Measurements from ENCODE around the gene LBHD2. TPM values are rescaled to one million over a fixed set of nuclear protein-coding genes. Genes with fewer than 3 reads are reported as not detected.

The LBHD2 gene
- total RNA-seq, 1 experiment from 2014 or later, result not detected

DNA sequence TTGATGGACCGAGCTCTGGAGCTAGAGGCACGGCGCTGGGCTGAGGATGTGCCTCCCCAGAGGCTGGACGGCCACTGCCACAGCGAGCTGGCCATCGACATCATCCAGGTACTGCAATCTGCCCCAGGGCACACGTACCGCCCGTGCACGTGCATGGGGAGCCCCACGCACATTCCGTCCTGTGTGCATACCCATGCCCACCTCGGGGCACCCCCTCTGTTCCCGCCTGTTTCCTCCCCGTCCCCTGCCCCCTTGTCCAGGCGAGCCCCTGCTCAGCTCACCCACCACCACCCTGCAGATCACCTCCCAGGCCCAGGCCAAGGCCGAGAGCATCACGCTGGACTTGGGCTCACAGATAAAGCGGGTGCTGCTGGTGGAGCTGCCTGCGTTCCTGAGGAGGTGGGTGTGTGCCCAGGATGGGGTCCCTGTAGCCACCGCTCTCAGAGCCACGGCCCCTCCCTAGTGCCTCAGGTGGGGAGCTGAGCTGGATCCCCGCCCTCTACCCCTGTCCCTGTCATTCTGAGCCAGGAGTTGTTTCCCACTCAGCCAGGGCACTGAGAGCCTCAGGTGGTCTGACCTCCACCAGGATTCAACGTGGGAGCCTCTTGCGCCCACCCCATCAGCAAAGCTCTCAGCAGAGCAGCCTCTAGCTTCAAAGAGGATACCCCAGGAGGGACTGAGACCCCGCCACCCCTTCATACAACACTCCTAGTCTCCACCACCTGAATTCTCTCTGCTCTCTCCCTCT, 46.2 kb downstream of the LBHD2 start:
- DNase-seq (ENCODE audit: low read depth), result no peak

DNA sequence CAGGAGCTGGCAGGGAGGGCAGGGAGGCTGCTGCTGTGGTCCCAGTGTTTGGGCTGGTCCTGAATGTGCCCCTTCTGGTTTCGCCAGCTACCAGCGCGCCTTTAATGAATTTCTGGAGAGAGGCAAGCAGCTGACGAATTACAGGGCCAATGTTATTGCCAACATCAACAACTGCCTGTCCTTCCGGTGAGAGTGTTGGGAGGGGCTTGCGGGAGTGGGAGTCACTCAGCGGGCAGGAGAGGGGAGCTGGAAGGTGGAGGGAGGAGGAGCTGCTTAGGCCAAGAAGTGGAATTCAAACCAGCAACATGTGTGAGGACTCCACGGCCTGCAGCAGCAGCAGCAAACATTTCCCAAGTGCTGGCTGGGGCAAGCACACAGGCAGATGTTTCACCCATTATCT, 47.0 kb downstream of the LBHD2 start:
- DNase-seq (ENCODE audit: low read depth), result peak; percentile 87

DNA sequence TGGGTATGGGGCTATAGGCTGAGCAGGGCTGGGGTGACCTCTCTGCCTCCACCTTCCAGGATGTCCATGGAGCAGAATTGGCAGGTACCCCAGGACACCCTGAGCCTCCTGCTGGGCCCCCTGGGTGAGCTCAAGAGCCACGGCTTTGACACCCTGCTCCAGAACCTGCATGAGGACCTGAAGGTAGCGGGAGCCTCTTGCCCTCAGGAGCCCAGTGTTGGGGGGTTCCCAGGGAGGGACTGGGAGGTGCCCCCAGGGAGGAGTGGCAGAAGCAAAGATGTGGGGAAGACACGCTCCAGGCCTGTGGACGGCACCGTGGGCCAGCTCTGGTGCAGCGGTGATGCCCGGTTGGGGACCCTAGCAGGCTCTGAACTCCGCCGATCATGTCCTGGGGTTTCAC, 47.6 kb downstream of the LBHD2 start:
- DNase-seq (ENCODE audit: low read depth), result no peak

DNA sequence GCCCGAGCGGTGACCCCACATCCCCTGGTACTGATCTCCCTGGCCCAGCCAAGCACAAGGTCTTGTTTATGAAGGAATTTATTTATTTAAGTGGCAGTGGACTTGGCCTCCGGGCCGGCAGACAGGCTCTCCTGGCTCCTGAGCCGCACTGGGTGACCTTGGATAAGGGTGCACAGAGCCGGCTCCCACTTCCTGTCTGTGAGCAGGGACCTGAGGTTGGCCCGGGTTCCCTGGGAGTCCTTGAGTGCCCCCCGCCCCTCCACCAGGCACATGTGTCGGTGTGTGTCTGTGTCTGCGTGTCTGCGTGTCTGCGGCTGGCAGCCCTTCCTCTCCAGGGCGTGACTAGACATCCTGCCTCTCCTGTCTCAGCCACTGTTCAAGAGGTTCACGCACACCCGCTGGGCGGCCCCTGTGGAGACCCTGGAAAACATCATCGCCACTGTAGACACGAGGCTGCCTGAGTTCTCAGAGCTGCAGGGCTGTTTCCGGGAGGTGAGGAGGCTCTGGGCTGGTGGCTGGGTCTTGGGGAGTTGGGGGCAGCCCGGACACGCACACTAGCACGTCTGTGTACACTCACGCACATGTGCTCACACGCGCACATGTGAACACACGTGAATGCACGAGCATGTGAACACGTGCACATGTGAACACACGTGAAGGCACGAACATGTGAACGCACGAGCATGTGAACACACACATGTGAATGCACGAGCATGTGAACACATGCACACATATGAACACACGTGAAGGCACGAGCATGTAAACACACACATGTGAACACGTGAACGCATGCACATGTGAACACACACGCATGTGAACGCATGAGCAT, 48.6 kb downstream of the LBHD2 start:
- DNase-seq (ENCODE audit: low read depth), result no peak

DNA sequence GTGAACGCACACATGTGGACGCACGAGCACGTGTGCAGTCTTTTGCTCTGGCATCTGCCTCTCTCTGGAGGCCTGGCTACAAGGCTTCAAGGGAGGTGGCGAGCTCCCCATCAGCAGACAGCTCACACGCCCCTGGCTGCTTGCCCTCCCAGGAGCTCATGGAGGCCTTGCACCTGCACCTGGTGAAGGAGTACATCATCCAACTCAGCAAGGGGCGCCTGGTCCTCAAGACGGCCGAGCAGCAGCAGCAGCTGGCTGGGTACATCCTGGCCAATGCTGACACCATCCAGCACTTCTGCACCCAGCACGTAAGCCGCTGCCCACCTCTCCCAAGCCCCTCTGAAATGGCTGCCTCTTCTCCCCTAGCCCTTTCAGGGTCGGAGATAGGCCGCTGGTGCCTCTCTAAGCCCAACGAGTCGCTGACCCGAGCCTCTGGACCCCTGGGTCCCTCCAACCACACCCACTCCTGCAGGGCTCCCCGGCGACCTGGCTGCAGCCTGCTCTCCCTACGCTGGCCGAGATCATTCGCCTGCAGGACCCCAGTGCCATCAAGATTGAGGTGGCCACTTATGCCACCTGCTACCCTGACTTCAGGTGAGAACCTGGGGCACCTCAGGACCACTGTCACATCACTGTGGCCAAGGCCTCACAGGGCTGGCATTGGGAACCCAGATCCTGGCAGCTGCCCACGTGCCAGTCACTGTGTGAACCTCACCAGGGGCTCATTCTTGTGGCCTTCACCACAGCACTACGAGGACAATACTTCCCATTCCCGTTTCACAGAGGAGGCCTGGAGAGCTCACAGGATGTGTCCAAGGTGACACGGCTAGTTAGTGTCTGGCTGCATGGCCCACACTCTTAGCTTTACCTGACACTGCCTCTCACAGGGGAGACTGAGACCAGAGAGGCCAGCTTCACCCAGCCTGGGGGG, 49.5 kb downstream of the LBHD2 start:
- DNase-seq (ENCODE audit: low read depth), result no peak

DNA sequence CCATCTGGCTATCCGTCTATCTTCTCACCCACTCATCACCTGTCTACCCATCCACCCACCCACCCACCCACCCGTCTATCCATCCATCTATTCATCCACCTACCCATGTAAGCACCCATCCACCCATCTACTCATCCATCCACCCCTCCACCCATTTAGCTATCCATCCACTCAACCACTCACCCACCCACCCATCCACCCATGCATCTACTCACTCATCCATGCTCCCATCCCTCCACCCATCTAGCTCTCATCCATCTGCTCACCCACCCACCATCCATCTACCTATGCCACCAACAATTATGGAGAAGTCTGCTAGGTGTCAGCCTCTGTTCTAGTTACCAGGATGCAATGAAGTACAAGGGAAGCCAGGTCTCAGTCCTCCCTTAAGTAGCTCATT, 50.4 kb downstream of the LBHD2 start:
- no peak for DNase-seq (ENCODE audit: low read depth)

DNA sequence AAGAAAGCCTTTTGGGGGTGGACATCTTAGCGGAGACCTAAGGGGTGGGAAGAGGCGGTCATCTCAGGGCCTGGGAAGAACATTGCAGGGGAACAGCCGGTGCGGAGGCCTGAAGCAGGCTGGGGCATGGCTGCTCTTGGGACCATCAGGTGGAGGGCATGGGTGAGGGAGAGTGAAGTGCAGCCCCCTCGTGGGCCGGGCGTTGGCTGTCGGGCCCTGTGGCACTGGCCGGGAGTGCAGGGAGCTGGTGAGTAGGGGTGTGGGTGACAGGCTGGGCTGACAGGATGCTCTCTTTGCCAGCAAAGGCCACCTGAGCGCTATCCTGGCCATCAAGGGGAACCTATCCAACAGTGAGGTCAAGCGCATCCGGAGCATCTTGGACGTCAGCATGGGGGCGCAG, 50.9 kb downstream of the LBHD2 start:
- no peak for DNase-seq (ENCODE audit: low read depth)

DNA sequence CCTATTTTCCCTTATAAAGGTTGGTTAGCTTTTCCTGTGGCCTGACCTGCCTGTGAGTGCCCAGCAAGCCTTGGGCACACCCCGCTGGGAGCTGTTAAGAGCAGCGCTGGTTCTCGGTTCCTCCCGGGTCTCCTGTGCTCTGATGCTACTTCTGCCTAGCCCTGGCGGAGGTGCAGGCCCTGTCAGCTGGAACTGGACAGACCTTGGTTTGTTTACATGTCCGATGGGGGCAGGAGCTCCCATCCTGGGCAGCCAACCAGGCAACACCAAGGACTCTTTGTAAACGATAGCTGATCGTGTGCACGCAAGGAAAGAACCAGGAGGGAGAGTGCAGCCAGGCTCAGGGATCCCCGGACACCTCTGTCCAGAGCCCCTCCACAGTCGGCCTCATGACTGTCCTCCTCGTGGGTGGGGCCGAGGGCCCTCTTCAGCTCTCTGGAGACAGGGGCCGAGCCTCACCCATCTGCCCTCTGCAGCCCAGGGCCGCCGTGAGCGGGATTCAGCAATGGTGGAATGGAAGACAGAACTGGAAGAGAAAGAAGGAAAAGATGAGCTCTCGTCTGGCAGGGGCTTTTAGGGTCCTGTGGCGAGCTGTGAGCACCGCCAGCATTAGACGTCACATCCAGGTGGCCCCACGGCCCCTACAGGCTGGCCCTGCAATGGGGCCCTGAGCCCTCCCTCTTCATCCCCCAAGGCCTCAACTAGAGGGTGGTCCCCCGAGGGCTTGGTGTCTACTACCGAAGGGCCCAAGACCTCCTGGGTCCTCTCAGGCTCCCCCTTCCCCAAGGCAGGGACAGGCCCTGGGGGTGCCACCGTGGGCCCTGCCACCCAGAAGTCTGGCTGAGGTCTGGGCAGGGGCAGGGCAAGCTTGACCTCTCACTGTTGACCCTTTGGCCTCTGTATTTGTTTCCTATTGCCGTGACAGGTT, 51.6 kb downstream of the LBHD2 start:
- DNase-seq (ENCODE audit: low read depth), result no peak

DNA sequence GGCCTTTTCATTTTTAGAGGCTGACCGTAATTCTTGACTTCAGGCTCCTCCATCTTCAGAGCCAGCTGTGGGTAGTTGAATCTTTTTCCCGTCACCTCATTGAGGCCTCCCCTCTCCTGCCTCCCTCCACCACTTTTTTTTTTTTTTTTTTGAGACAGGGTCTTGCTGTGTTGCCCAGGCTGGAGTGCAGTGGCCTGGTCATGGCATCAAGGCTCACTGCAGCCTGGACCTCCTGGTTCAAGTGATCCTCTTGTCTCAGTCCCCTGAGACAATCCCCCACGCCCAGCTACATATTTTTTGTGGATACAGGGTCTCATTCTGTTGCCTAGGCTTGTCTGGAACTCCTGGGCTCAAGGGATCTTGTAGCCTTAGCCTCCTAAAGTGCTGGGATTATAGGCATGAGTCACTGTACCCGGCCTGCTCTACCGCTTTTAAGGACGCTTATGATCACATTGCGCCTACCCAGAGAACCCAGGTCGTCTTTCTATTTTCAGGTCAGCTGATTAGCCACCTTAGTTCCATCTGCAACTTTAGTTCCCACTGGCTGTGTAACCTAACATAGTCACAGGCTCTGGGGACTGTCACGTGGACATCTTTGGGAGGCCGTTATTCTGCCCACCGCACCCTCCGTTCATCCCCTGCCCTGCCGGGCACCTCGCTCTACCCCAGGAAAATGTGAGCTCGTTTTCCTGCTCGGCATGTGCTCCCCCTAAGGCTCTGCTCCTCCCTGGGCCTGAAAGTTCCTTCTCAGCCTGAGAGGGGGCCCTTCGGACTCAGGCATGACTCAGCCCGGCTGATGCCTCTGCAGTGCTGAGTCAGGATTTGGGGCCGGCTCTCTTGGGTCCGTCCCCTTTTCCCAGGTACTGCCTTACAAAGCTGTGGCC, 52.6 kb downstream of the LBHD2 start:
- DNase-seq (ENCODE audit: low read depth), result peak; percentile 70

DNA sequence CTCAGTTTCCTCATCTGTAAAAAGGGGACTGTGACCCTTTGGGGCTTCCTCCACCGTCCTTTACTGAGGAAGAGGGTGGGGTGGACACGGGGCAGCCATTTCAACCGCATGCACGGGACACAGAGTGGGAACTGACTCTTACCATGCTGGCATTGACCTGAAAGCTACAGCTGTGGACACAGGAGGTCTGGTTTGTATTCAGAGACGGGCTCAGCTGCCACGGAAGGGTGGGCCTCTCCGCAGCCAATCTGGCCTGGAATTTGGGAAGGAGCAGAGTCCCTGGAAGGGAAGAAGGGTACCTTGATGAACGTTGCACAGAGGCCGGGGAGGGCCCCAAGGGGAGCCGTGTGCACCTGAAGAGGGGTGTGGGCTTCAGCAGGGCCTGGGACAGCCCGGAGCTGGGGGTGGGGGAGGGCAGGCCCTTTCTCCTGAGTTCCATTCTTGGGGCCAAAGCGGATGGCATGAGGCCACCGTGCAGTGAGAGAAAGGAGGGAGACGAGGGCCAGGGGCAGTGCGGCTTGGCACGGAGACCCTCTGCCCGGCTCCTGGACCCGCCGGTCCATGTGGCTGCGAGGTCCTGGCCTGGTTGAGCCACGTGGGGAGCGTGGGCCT, 53.8 kb downstream of the LBHD2 start:
- no peak for DNase-seq (ENCODE audit: low read depth)

DNA sequence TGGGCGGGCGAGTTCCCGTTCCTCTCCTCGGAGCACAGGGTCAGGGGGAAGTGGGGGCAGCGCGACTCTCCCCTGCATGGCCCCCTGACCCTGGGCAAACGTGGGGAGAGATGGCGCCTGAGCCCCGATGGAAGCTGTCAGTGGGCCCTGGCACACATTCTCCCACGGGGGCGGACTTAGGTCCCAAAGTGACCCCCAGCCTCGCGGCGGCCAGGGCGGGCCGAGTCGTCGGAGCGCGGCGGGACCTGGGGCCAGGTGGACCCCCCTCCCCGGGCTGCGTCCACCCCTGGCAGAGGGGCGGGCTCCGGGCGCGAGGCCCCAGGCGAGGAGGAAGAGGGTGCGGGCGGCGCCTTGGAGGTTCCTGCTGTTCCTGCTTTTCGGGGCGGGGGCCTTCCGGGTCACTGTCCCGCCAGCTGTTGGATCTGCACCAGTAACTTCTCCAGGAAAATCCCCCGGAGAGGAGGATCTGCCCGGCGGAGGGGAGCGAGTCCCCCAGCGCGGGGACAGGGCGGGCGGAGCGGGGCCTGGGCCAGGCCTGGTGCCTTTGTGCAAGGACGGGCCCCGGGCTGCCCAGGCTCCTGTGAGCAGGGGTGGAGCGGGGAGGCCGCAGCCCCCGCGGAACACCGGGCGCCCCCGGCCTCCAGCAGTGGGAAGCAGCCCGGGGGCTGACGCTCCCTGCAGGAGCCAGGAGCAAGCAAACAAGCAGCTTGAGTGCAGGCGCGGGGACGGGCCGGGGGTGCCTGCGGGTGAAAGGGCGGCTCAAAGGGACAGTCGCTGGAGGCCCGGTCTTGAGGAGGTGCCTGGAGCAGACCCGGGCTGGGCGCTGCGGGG, 54.5 kb downstream of the LBHD2 start:
- no peak for DNase-seq (ENCODE audit: low read depth)

DNA sequence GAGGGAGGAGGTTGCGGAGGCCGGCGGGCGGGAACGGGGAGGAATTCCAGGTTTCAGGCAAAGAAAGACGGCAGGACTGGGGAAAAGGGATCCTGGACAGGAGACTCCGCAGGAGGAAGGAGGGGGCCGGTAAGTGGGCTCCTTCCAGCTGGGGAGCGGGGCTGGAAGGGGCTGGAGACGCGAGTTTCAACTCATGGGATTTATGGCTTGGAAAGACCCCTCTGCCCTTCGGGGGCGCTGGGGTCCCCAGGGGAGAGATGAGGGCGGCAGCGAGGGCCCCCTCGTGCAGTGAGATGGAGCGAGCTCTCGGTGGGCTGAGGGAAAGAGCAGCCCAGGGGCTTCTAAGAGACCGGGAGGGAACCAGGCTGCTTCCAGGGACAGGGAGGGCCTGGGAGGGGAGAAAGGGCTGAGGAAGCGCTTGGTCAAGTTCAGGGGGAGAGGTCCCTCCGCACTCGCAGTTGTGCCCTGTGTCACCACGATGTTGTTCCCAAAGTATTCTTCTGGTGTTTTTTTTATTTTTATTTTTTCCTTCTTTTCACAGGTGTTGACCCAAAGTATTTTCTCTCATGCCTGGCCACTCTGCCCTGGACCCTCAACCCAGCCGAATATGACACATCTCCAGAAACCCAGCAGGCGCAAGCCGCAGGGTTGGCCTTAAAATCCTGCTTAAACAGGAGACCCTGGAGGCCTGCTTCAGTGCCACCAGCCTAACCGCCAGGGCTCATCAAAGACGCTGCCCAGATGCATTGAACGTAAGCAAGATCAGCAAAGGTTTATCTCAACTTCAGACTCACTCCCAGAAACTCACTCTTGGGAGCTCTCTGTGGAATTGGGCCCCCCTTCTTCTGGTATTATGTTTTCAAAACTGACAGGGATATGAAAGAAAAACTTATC, 55.4 kb downstream of the LBHD2 start:
- DNase-seq (ENCODE audit: low read depth), result no peak

Other genes starting within 250 kb of the LBHD2 start
- not detected in 2 replicates for gene AMN, start 161.5 kb upstream of the LBHD2 start, total RNA-seq (2014; rRNA removed)
- gene CDC42BPB, start 26.7 kb upstream of the LBHD2 start, total RNA-seq (2014; rRNA removed), result 56.6 and 59.5 TPM in 2 replicates
- 0.40 and 1.3 TPM in 2 replicates for gene EXOC3L4, start 10.5 kb downstream of the LBHD2 start, total RNA-seq (2014; rRNA removed)
- gene TNFAIP2, start 39.3 kb downstream of the LBHD2 start, total RNA-seq (2014; rRNA removed), result 9.4 and 21.0 TPM in 2 replicates